ENCODE results near the gene ELAC1. TPM values are rescaled to one million over a fixed set of nuclear protein-coding genes. Genes with fewer than 3 reads are reported as not detected.
A peak's percentile ranks its signal among the peaks of the same experiment; 100 is the strongest.
"Not testable (repeated sequence)": the region's sequence is repeated elsewhere in the genome, so short reads cannot be mapped to it uniquely, and the experiment has no call there.

The ELAC1 gene
- total and polyA plus RNA-seq, 3 experiments from 2014 or later, result 10.3 to 15.0 (median 10.5) TPM

GRCh38 chr18:50953822-50954221, 14.0 kb upstream of the ELAC1 start:
- POLR2A ChIA-PET, result no interaction called here
- no peaks in the 10 kb centered on the region for H3K9me3 Mint-ChIP-seq
- no peaks in the 10 kb centered on the region for H3K36me3 Mint-ChIP-seq
- H3K4me3 Mint-ChIP-seq, result no peak overlapping the region
- no peaks in the 10 kb centered on the region for H3K27me3 ChIP-seq (ENCODE audit: insufficient read depth, low read length, poor library complexity, severe bottlenecking)
- no peaks in the 10 kb centered on the region for H3K4me1 Mint-ChIP-seq
- no peaks in the 10 kb centered on the region for H3K4me1 ChIP-seq (ENCODE audit: insufficient read depth, low read length)
- H3K4me3 ChIP-seq (ENCODE audit: low read length), result no peak overlapping the region
- no peaks in the 10 kb centered on the region for H3K36me3 ChIP-seq (ENCODE audit: insufficient read depth, low read length)
- CTCF ChIA-PET, result no interaction called here
- no peaks in the 10 kb centered on the region for H3K9me3 ChIP-seq (ENCODE audit: low read length)
- H3K27ac Mint-ChIP-seq, result no peak overlapping the region
- no peak for DNase-seq
- no peak overlapping the region for H3K27ac ChIP-seq (ENCODE audit: low read depth, low read length)
- peaks cover 0 to 6% of the 10 kb centered on the region in 2 donors for H3K27me3 Mint-ChIP-seq

GRCh38 chr18:50955253-50955652, 12.6 kb upstream of the ELAC1 start:
- CTCF ChIA-PET, result interaction anchor here (1.7 to 1.9 kb wide), 2 partner anchors 11 to 12 kb away, joined by 3 to 7 read pairs; no protein-coding TSS in a partner anchor
- no peaks in the 10 kb centered on the region for H3K27me3 ChIP-seq (ENCODE audit: insufficient read depth, low read length, poor library complexity, severe bottlenecking)

GRCh38 chr18:50956116-50956515, 11.7 kb upstream of the ELAC1 start:
- Mint-ChIP-seq H3K4me3 (no peak overlapping the region), H3K4me1 (no peaks in the 10 kb centered on the region), H3K27ac (no peak overlapping the region), H3K27me3 (peaks cover 5 to 10% of the 10 kb centered on the region in 2 donors), H3K36me3 (peaks cover 0 to 5% (median 1%) of the 10 kb centered on the region in 3 donors), H3K9me3 (peaks cover 5 to 16% (median 9%) of the 10 kb centered on the region in 5 donors)
- Histone ChIP-seq H3K9me3 (ENCODE audit: low read length) (no peaks in the 10 kb centered on the region), H3K4me1 (ENCODE audit: insufficient read depth, low read length) (no peaks in the 10 kb centered on the region), H3K27ac (ENCODE audit: low read depth, low read length) (no peak overlapping the region), H3K27me3 (ENCODE audit: insufficient read depth, low read length, poor library complexity, severe bottlenecking) (no peaks in the 10 kb centered on the region), H3K4me3 (ENCODE audit: low read length) (no peak overlapping the region), H3K36me3 (ENCODE audit: insufficient read depth, low read length) (no peaks in the 10 kb centered on the region)
- CTCF ChIA-PET, result interaction anchor here (1.7 to 1.9 kb wide), 2 partner anchors 11 kb away, joined by 3 to 7 read pairs; no protein-coding TSS in a partner anchor
- POLR2A ChIA-PET, result no interaction called here
- DNase-seq, result no peak

More at GRCh38 chr18:50955253-50955652, 12.6 kb upstream of the ELAC1 start:
- peaks cover 3 to 10% of the 10 kb centered on the region in 2 donors for H3K27me3 Mint-ChIP-seq
- Histone ChIP-seq H3K36me3 (ENCODE audit: insufficient read depth, low read length) (no peaks in the 10 kb centered on the region), H3K27ac (ENCODE audit: low read depth, low read length) (no peak overlapping the region), H3K4me3 (ENCODE audit: low read length) (no peak overlapping the region), H3K4me1 (ENCODE audit: insufficient read depth, low read length) (no peaks in the 10 kb centered on the region), H3K9me3 (ENCODE audit: low read length) (no peaks in the 10 kb centered on the region)
- H3K4me3 Mint-ChIP-seq, result no peak overlapping the region
- H3K36me3 Mint-ChIP-seq, result no peaks in the 10 kb centered on the region
- H3K27ac Mint-ChIP-seq, result no peak overlapping the region
- POLR2A ChIA-PET, result no interaction called here
- no peaks in the 10 kb centered on the region for H3K4me1 Mint-ChIP-seq
- H3K9me3 Mint-ChIP-seq, result peaks cover 0 to 7% (median 2%) of the 10 kb centered on the region in 5 donors
- no peak for DNase-seq

GRCh38 chr18:50961974-50962373, 5.9 kb upstream of the ELAC1 start:
- POLR2A ChIA-PET, result no interaction called here
- H3K4me1 Mint-ChIP-seq, result no peaks in the 10 kb centered on the region
- peaks cover 10 to 11% of the 10 kb centered on the region in 2 donors for H3K27me3 Mint-ChIP-seq
- CTCF ChIA-PET, result no interaction called here
- peaks cover 7% of the 10 kb centered on the region for H3K9me3 ChIP-seq (ENCODE audit: low read length)
- no peaks in the 10 kb centered on the region for H3K36me3 ChIP-seq (ENCODE audit: insufficient read depth, low read length)
- H3K27me3 ChIP-seq (ENCODE audit: insufficient read depth, low read length, poor library complexity, severe bottlenecking), result no peaks in the 10 kb centered on the region
- H3K36me3 Mint-ChIP-seq, result peaks cover 1 to 16% (median 4%) of the 10 kb centered on the region in 3 donors
- H3K4me3 ChIP-seq (ENCODE audit: low read length), result no peak overlapping the region
- peaks cover 19 to 40% (median 37%) of the 10 kb centered on the region in 5 donors for H3K9me3 Mint-ChIP-seq
- no peaks in the 10 kb centered on the region for H3K4me1 ChIP-seq (ENCODE audit: insufficient read depth, low read length)
- no peak overlapping the region for H3K4me3 Mint-ChIP-seq
- no peak overlapping the region for H3K27ac Mint-ChIP-seq
- no peak for DNase-seq
- H3K27ac ChIP-seq (ENCODE audit: low read depth, low read length), result no peak overlapping the region

DNA sequence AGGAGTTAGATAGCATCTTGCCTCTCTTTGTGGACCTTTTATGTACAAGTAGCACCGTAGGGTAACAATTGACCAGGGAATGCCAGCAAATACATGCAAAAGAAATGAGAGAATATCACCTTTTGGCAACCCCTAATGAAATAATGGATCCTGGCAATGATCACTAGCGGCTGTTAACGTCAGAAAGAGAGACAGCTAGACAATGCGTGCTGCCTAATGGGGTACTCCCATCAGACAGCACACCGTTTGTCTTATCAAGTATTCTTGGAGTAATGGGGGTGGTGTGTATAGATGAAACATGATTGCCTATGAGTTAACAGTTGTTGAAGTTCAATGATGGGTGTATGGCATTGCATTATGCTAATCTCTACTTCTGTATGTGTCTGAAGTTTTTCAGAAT, 1.6 kb downstream of the ELAC1 start:
- Mint-ChIP-seq H3K27me3 (no peaks in the 10 kb centered on the region), H3K4me1 (peaks cover 22 to 41% (median 38%) of the 10 kb centered on the region in 3 donors), H3K9me3 (no peaks in the 10 kb centered on the region), H3K4me3 (peak overlapping the region in 6 of 7 donors; percentile 92 to 97 (median 96)), H3K36me3 (peaks cover under 1 to 11% (median under 1%) of the 10 kb centered on the region in 3 donors), H3K27ac (peak overlapping the region in 6 of 8 donors; percentile 52 to 96 (median 89))
- POLR2A ChIA-PET, result no interaction called here
- H3K4me1 ChIP-seq (ENCODE audit: insufficient read depth, low read length), result peaks cover 9% of the 10 kb centered on the region
- H3K36me3 ChIP-seq (ENCODE audit: insufficient read depth, low read length), result no peaks in the 10 kb centered on the region
- H3K27ac ChIP-seq (ENCODE audit: low read depth, low read length), result no peak overlapping the region
- no peak overlapping the region for H3K4me3 ChIP-seq (ENCODE audit: low read length)
- no peak for DNase-seq
- H3K27me3 ChIP-seq (ENCODE audit: insufficient read depth, low read length, poor library complexity, severe bottlenecking), result no peaks in the 10 kb centered on the region
- CTCF ChIA-PET, result interaction anchor here (2.6 kb wide), 1 partner anchor 61 kb away, joined by 10 read pairs; the partner anchor contains the start of gene SMAD4
- no peaks in the 10 kb centered on the region for H3K9me3 ChIP-seq (ENCODE audit: low read length)

DNA sequence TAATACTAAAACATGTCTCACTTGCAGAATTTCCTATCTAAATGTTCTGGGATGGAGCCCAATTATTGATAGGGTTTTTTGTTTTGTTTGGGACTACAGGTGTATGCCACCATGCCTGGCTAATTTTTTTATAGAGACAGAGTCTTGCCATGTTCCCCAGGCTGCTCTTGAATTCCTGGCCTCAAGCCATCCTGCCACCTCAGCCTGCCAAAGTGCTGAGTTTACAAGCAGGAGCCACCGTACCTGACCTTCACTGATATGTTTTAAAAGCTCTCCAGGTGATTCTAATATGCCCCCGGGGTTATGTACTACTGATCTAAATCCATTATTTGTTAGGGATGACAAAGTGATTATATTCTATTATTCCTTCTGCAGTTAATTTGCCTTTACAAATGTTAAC, 2.2 kb downstream of the ELAC1 start:
- no peaks in the 10 kb centered on the region for H3K9me3 Mint-ChIP-seq
- H3K4me3 Mint-ChIP-seq, result peak overlapping the region in 3 of 7 donors; percentile 12 to 85 (median 82)
- Histone ChIP-seq H3K27ac (ENCODE audit: low read depth, low read length) (no peak overlapping the region), H3K4me3 (ENCODE audit: low read length) (no peak overlapping the region), H3K36me3 (ENCODE audit: insufficient read depth, low read length) (no peaks in the 10 kb centered on the region), H3K9me3 (ENCODE audit: low read length) (no peaks in the 10 kb centered on the region), H3K27me3 (ENCODE audit: insufficient read depth, low read length, poor library complexity, severe bottlenecking) (no peaks in the 10 kb centered on the region), H3K4me1 (ENCODE audit: insufficient read depth, low read length) (peaks cover 9% of the 10 kb centered on the region)
- POLR2A ChIA-PET, result no interaction called here
- CTCF ChIA-PET, result no interaction called here
- H3K27me3 Mint-ChIP-seq, result no peaks in the 10 kb centered on the region
- H3K27ac Mint-ChIP-seq, result peak overlapping the region in 5 of 8 donors; percentile 0 to 77 (median 53)
- H3K36me3 Mint-ChIP-seq, result peaks cover 4 to 16% (median 6%) of the 10 kb centered on the region in 3 donors
- no peak for DNase-seq
- peaks cover 22 to 42% (median 41%) of the 10 kb centered on the region in 3 donors for H3K4me1 Mint-ChIP-seq

GRCh38 chr18:50972404-50972803, 4.6 kb downstream of the ELAC1 start:
- Mint-ChIP-seq H3K4me1 (peaks cover 22 to 43% (median 40%) of the 10 kb centered on the region in 3 donors), H3K36me3 (peaks cover 22 to 40% (median 28%) of the 10 kb centered on the region in 3 donors)
- H3K9me3 Mint-ChIP-seq; H3K27me3 ChIP-seq (ENCODE audit: insufficient read depth, low read length, poor library complexity, severe bottlenecking); POLR2A ChIA-PET; DNase-seq; H3K4me3 Mint-ChIP-seq; H3K27me3 Mint-ChIP-seq; H3K4me3 ChIP-seq (ENCODE audit: low read length); H3K27ac ChIP-seq (ENCODE audit: low read depth, low read length); H3K27ac Mint-ChIP-seq; H3K4me1 ChIP-seq (ENCODE audit: insufficient read depth, low read length); H3K9me3 ChIP-seq (ENCODE audit: low read length): not testable (repeated sequence)
- H3K36me3 ChIP-seq (ENCODE audit: insufficient read depth, low read length), result peaks cover 11% of the 10 kb centered on the region
- CTCF ChIA-PET, result interaction anchor here (1.0 kb wide), 1 partner anchor 152 kb away, joined by 3 read pairs; the partner anchor contains the start of gene MRO

DNA sequence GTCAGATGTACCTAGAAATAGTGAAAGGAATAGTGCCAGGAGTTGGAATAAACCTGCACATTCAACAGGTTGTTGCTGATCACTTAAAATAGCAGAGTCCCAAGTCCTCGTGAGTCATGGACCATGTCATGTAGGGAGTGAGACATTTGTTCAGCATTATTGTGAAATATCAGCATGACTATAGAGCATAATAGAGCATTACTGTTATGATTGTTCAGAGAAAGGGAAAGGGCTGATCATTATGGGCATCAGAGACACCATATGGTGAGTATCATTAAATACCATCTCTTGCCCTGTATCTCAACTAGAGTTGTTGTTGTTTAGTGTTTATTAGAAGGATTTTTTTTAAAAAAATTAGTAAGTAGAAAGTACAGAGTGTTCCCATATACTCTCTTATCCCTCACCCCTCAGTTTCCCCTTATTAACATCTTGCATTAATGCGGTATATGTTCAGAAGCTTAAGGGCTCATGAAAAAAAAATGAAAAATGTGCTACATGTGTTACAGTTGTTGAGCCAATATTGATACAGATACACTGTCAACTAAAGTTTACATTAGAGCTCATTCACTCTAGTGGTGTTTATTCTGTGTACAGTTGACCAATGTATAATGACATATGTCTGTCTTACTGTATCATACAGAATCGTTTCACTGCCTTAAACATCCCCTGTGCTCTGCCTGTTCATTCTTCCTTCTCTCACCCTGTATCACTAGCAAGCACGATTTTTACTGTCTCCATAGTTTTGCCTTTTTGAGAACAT, 5.7 kb downstream of the ELAC1 start:
- H3K9me3 Mint-ChIP-seq, result peaks cover 0 to 8% (median 3%) of the 10 kb centered on the region in 5 donors
- H3K27me3 ChIP-seq (ENCODE audit: insufficient read depth, low read length, poor library complexity, severe bottlenecking), result no peaks in the 10 kb centered on the region
- no peak for DNase-seq

More for the DNA sequence above, 5.7 kb downstream of the ELAC1 start:
- Mint-ChIP-seq H3K4me3 (no peak overlapping the region), H3K4me1 (peaks cover 18 to 37% (median 36%) of the 10 kb centered on the region in 3 donors), H3K27ac (no peak overlapping the region), H3K27me3 (no peaks in the 10 kb centered on the region), H3K36me3 (peaks cover 31 to 45% (median 40%) of the 10 kb centered on the region in 3 donors)
- peaks cover 13% of the 10 kb centered on the region for H3K36me3 ChIP-seq (ENCODE audit: insufficient read depth, low read length)
- ChIA-PET POLR2A (no interaction called here), CTCF (interaction anchor here (1.0 kb wide), 1 partner anchor 153 kb away, joined by 3 read pairs; the partner anchor contains the start of gene MRO)
- no peak overlapping the region for H3K27ac ChIP-seq (ENCODE audit: low read depth, low read length)
- H3K4me1 ChIP-seq (ENCODE audit: insufficient read depth, low read length), result peaks cover 9% of the 10 kb centered on the region
- H3K4me3 ChIP-seq (ENCODE audit: low read length), result no peak overlapping the region
- no peaks in the 10 kb centered on the region for H3K9me3 ChIP-seq (ENCODE audit: low read length)

Measured in CD8-positive, alpha-beta memory T cell (primary cell).